CD4-positive, alpha-beta T cell treated with Interleukin-6 for 4 hours (primary cell): ENCODE results near the gene APCDD1L.
"Not testable (repeated sequence)": the region's sequence is repeated elsewhere in the genome, so short reads cannot be mapped to it uniquely, and the experiment has no call there.

Experiments used
- DNase-seq: peaks from one replicate; pipeline ENCODE4 v3.0.0-alpha.2; 2020; ENCODE audit warnings: mixed read lengths

APCDD1L gene

GRCh38 chr20:58544891-58545290, 29.7 kb upstream of the APCDD1L start:
- DNase-seq = no peak

DNA sequence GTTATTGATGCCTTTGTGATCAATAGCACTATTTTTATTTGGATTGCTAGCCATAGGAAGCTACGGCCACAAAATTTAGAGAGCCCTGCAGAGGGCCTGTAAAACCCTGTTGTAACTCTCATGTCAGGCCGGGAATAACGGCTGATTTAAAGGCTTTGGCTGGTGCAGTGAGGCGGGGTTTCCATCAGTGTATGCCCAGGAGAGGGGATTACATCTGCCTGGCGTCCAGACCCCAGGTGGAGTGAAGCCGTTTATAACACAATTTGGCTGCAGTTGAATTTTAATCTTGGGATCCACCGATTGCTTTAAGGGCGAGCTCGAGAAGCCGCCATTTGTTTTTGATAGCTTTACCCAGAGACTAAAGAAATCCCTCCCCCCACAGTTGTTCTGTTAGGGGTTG, 29.1 kb upstream of the APCDD1L start:
- DNase-seq = no peak

GRCh38 chr20:58543274-58543673, 28.1 kb upstream of the APCDD1L start:
- DNase-seq = no peak

DNA sequence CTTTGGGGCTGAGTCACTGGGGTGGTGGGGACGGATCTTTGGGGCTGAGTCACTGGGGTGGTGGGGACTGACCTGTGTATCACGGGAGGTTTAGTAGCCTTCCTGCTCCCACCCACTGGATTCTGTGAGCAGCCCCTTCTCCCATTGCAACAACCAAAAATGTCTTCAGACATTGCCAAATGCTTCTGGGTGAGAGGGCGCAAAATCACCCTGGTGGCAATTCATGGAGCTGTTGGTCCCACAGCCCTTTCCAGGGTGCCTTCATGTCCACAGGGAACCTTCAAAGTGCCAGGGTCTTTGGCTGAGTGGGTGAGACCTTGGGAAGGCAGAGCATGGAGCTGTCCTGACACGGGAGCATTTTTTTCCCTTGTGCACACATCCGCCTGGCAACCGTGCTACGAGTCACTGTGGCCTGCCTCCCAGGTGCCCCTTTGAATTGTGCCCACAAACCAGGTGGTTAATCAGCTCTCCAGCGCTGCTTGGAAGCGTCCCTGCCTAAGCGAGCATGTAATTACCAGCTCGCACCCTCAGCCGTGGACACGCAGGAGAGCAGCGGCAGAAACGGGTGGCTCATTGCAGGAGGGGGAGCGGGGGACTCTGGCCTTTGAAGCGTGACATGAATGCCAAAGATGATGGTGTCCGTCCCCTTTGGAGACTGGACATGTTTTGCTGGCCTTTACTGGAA, 27.4 kb upstream of the APCDD1L start:
- no peak for DNase-seq

GRCh38 chr20:58542034-58542410, 26.8 kb upstream of the APCDD1L start:
- not testable (repeated sequence) for DNase-seq

DNA sequence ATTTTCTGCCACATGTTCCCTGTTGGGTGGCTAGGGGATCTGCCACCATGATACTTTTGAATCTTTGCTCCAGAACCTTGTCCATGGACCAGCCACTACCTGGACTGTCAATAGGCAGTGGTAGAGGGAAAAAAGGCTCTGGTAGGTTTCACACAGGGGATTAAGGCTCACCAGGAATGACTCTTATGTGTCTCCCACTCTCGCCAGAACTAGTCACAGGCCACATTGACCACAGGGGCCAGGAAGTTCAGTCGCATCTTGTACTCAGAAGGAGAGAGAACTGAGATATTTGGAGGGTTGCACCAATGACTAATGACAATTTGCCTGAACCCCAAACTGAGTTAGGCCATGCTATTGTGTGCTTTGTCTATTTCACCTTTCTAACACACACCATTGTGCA, 23.6 kb upstream of the APCDD1L start:
- DNase-seq = no peak

- DNase-seq = no peak
These were observed 22.6 kb upstream of the APCDD1L start for GRCh38 chr20:58537831-58538230.

DNA sequence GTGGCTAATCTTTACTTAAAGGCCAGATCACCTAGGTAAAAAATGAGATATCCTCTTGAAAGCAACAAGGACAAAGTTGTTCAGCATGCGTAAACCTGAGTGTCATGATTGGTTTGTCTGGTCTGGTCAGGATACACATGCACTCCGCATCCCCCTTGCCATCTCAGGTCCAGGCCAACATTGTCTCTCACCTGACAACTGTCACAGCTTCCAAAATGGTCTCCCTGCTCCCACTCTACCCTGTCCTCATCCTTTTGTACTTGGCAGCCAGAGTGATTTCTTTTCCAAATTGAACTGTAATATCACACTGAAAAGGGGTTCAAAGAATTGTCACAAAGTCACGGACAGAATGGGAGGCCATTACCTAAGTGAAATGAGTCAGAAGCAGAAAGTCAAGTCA, 21.1 kb upstream of the APCDD1L start:
- no peak for DNase-seq

DNA sequence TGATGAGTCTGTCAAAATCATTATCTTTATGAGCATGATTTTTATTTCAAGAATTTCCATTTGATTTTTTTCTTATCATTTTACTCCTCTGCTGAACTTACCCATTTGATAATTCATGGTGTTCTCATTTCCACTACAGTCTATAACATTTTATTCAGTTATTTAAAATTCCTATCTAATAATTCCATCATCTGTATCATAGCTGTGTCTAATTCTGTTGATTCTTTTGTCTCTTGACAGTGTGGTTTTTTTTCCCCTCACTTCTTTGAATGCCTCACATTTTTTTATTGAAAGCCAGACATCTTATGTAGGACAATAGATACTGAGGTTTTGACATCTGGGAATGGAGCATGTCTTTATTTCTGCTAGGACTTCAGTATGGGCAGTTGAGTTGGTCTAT, 16.5 kb upstream of the APCDD1L start:
- DNase-seq = no peak

DNA sequence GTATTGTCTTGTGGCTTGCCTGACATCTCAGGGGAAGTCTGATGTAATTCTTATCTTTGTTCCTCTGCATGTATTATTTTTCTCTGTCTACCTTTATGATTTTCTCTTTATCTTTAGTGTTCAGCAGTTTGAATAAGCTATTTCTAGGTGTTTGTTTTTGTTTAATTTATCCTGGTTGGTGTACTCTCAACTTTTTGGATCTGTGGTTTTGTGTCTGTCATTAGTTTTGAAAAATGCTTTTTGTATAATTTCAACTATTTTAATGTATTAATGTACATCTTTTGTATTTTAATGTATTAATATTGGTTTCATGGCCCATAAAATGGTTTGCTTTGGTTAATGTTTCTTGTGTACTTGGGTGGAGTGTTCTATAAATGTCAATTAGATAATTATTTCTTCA, 15.9 kb upstream of the APCDD1L start:
- no peak for DNase-seq

GRCh38 chr20:58528412-58528811, 13.2 kb upstream of the APCDD1L start:
- DNase-seq = no peak

- DNase-seq = no peak
These were observed 11.2 kb upstream of the APCDD1L start for GRCh38 chr20:58526411-58526810.

GRCh38 chr20:58524814-58525213, 9.6 kb upstream of the APCDD1L start:
- DNase-seq = no peak

DNA sequence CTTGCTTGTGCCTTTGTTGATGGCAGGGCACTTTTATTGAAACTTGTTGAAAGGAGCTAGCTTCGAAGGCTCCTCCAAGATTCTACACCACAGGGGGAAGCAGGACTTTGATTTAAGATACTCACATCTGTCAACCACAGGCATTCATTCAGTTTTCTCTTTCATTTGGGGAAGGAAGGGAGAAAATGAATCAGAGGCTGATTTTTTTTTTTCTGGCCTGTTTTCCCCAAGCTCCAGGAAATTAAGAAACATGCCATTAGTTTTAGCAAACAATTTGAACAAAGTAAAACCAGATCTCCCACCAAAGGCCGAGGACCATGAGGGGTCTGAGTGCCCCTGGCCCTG, 8.7 kb upstream of the APCDD1L start:
- no peak for DNase-seq

- DNase-seq = no peak
These were observed 8.1 kb upstream of the APCDD1L start for GRCh38 chr20:58523072-58523970.

GRCh38 chr20:58522666-58523065, 7.5 kb upstream of the APCDD1L start:
- no peak for DNase-seq

GRCh38 chr20:58521763-58522162, 6.6 kb upstream of the APCDD1L start:
- no peak for DNase-seq

DNA sequence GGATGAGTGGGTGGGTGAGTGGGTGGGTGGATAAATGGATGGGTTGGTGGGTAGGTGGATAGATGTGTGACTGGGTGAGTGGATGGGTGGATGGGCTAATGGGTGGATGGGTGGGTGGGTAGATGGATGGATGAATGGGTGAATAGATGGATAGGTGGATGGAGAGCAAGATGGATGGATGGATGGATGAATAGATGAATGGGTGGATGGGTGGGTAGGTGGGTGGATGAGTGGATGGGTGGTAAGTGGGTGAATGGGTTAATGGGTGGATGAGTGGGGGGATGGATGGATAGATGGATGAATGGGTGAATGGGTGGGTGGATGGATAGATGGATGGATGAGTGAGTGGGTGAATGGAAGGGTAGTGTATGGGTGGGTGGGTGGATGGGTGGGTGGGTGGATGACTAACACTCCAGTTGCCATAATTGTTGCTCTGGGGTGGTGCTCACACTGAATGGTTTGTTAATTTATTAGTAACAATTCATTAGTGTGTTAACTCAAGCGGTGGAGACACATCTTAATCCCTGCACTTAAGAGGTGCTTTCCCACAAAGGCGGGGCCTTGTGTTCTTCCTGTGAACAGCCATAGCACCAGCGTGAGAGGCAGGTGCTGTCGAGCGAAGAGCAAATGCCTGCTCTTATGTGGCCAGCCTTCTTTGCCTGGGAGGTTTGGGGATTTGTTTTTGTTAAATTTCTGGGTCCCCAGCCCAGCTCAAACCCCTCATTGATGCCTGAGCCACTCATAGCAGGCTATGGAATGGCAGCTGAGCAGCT, 4.9 kb upstream of the APCDD1L start:
- no peak for DNase-seq

GRCh38 chr20:58518896-58519593, 3.8 kb upstream of the APCDD1L start:
- no peak for DNase-seq

GRCh38 chr20:58518387-58518786, 3.2 kb upstream of the APCDD1L start:
- no peak for DNase-seq

DNA sequence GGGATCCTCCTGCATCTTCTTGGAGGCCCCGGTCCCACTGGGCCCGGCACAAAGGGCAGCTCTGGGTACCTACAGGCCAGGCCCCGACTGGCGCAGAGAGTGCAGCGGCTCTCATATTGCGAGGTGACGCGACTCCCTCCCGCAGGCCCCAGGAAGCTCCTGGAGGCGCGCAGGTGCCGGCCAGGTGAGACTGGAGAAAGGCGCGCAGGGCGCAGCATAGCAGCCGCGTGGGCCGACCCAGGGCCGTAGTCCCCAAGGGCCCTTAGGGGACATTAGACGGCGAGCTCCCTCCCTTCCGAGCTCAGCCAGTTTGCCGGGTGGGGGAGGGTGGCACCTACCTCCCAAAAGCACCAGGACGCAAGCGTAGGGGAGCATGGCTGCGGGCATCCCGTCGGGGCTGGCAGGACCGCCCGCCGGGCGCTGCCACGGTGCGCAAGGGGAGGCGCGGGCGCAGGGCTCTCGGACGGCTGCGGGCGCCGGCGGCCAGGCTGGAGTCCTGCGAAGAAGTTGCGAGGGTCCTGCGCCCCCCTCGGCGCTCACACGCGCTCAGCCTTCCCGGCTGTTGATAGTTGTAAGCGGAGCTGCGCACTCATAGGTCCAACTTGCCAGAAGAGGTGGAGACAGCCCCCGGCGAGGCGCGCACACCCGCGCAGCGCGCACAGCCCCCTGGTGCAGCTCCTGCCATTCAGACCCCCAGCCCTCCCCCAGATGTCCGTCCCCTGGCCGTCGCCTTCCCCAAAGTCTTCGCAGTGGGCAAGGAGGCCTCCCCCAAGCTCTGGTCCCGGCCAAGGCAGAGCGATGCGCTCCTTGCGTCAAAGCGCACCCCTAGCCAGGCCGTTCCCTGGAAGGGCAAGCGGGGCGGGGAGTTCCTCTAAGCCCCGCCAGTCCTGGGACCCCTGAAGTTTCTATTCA, 622 bp downstream of the APCDD1L start:
- no peak for DNase-seq
